Measurements from ENCODE around the gene STARD7. TPM values are rescaled to one million over a fixed set of nuclear protein-coding genes. Genes with fewer than 3 reads are reported as not detected.

The STARD7 gene
- total and polyA plus RNA-seq, 2 of the 13 experiments (the other 11 are each of a cell fraction or from before 2014, with no cell fraction given) = 88.2 to 300 TPM

DNA sequence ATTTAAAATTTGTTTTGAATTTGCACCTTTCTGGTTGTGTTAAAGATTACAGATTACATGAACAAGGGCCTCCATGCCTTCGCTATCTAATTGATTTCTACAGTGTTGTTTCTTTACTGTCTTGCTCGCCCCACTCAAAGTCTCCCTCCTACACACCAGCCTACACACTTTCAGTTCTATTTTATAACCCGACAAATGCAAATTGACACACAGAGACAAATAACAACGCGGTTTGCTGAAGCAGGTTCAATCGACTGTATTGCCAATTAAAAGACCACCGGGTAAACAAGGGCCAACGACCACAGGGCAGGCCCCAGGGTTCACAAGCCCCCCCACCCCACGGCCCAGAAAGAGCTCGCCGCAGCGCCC lies 869 bp downstream of the STARD7 start:
- FAIRE-seq (no peak), ATAC-seq (no peak), DNase-seq (ENCODE audit: low spot score) (no peak)
- peaks cover 51% of the 10 kb centered on the region for H4K20me1 ChIP-seq (ENCODE audit: insufficient read depth, low read length)
- peaks cover 69% of the 10 kb centered on the region for H3K4me1 ChIP-seq (ENCODE audit: insufficient read depth, low read length)
- H3K9me3 ChIP-seq (ENCODE audit: low read length) = no peaks in the 10 kb centered on the region
- intact Hi-C loops (cut with micrococcal nuclease; ENCODE audit: unreplicated experiment) (loop anchor here (1.0 to 10.0 kb wide), 2 partner anchors 53 to 117 kb away; partner anchors contain the start of gene ITPRIPL1), in situ Hi-C loops (cut with HindIII; ENCODE audit: extremely low pct_ligation_motif_present, low pct_unique_long_range_greater_than_20kb) (loop anchor here (5.0 kb wide), 1 partner anchor 55 kb away; no protein-coding TSS in a partner anchor)
- H3K9ac ChIP-seq (ENCODE audit: insufficient read depth, low read depth, low read length) = peak overlapping the region; percentile 99
- no peaks in the 10 kb centered on the region; a peak in 1 of 5 replicates for H3K27me3 ChIP-seq (ENCODE audit: control insufficient read depth in 1 of 2, insufficient read depth in 2 of 2, low read length in 2 of 2)
- H2AFZ ChIP-seq (ENCODE audit: low read length) = no peak overlapping the region
- H3K27ac ChIP-seq (ENCODE audit: extremely low read length, insufficient read depth, low read length) = peak overlapping the region; percentile 99
- WGBS (ENCODE audit: low lambda C conversion rate) = 1% methylated on average over 12 of the region's 12 CpGs
- peaks cover 69% of the 10 kb centered on the region for H3K79me2 ChIP-seq (ENCODE audit: insufficient read depth, low read length)
- ChIA-PET POLR2A (interaction anchor here (0.8 to 4.2 kb wide), 25 partner anchors 8 to 905 kb away, joined by 3 to 91 read pairs (median 8); partner anchors contain the start of genes ANKRD36, CIAO1, NCAPH and SNRNP200), CTCF (ENCODE audit: low intra/inter-chr PET ratio, low total read pairs) (interaction anchor here (1.3 kb wide), 1 partner anchor 52 kb away, joined by 3 read pairs; no protein-coding TSS in a partner anchor)
- H3K4me3 ChIP-seq (replicated peaks in 1 of 3; ENCODE audit: insufficient read depth in 1 of 3, low read depth in 2 of 3, low read length in 3 of 3) = peak overlapping the region; percentile 84 to 96 (median 91)
- BruUV-seq (replicated peaks) = no TSS peak
- H3K36me3 ChIP-seq (replicated peaks in 1 of 2; ENCODE audit: control insufficient read depth in 1 of 2, insufficient read depth in 2 of 2, low read length in 2 of 2) = peaks cover 2 to 11% of the 10 kb centered on the region in 2 experiments; a peak in 1 of 5 replicates
- H3K4me2 ChIP-seq (ENCODE audit: low read depth, low read length) = peak overlapping the region; percentile 90
- TF ChIP-seq HMG20B (CRISPR knock-in tag; conservative IDR thresholded peaks at IDR 0.05) = no peak
- TF ChIP-seq ZNF780A (CRISPR knock-in tag; IDR thresholded peaks at IDR 0.05) = no peak
- TF ChIP-seq KMT2A (CRISPR knock-in tag; IDR thresholded peaks at IDR 0.05) = no peak
- TF ChIP-seq RXRB (CRISPR knock-in tag; IDR thresholded peaks at IDR 0.05; ENCODE audit: borderline replicate concordance) = no peak
- TF ChIP-seq, protein P1, sequence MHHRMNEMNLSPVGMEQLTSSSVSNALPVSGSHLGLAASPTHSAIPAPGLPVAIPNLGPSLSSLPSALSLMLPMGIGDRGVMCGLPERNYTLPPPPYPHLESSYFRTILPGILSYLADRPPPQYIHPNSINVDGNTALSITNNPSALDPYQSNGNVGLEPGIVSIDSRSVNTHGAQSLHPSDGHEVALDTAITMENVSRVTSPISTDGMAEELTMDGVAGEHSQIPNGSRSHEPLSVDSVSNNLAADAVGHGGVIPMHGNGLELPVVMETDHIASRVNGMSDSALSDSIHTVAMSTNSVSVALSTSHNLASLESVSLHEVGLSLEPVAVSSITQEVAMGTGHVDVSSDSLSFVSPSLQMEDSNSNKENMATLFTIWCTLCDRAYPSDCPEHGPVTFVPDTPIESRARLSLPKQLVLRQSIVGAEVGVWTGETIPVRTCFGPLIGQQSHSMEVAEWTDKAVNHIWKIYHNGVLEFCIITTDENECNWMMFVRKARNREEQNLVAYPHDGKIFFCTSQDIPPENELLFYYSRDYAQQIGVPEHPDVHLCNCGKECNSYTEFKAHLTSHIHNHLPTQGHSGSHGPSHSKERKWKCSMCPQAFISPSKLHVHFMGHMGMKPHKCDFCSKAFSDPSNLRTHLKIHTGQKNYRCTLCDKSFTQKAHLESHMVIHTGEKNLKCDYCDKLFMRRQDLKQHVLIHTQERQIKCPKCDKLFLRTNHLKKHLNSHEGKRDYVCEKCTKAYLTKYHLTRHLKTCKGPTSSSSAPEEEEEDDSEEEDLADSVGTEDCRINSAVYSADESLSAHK (CRISPR knock-in tag; IDR thresholded peaks at IDR 0.05; ENCODE audit: borderline replicate concordance) = no peak
- TF ChIP-seq, protein P2, sequence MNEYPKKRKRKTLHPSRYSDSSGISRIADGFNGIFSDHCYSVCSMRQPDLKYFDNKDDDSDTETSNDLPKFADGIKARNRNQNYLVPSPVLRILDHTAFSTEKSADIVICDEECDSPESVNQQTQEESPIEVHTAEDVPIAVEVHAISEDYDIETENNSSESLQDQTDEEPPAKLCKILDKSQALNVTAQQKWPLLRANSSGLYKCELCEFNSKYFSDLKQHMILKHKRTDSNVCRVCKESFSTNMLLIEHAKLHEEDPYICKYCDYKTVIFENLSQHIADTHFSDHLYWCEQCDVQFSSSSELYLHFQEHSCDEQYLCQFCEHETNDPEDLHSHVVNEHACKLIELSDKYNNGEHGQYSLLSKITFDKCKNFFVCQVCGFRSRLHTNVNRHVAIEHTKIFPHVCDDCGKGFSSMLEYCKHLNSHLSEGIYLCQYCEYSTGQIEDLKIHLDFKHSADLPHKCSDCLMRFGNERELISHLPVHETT (CRISPR knock-in tag; conservative IDR thresholded peaks at IDR 0.05) = no peak
- no peak for TF ChIP-seq MTA1 (CRISPR knock-in tag; IDR thresholded peaks at IDR 0.05; ENCODE audit: borderline replicate concordance)
- TF ChIP-seq, protein P3, sequence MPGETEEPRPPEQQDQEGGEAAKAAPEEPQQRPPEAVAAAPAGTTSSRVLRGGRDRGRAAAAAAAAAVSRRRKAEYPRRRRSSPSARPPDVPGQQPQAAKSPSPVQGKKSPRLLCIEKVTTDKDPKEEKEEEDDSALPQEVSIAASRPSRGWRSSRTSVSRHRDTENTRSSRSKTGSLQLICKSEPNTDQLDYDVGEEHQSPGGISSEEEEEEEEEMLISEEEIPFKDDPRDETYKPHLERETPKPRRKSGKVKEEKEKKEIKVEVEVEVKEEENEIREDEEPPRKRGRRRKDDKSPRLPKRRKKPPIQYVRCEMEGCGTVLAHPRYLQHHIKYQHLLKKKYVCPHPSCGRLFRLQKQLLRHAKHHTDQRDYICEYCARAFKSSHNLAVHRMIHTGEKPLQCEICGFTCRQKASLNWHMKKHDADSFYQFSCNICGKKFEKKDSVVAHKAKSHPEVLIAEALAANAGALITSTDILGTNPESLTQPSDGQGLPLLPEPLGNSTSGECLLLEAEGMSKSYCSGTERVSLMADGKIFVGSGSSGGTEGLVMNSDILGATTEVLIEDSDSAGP (CRISPR knock-in tag; IDR thresholded peaks at IDR 0.05; ENCODE audit: borderline replicate concordance) = no peak
- TF ChIP-seq, protein P4, sequence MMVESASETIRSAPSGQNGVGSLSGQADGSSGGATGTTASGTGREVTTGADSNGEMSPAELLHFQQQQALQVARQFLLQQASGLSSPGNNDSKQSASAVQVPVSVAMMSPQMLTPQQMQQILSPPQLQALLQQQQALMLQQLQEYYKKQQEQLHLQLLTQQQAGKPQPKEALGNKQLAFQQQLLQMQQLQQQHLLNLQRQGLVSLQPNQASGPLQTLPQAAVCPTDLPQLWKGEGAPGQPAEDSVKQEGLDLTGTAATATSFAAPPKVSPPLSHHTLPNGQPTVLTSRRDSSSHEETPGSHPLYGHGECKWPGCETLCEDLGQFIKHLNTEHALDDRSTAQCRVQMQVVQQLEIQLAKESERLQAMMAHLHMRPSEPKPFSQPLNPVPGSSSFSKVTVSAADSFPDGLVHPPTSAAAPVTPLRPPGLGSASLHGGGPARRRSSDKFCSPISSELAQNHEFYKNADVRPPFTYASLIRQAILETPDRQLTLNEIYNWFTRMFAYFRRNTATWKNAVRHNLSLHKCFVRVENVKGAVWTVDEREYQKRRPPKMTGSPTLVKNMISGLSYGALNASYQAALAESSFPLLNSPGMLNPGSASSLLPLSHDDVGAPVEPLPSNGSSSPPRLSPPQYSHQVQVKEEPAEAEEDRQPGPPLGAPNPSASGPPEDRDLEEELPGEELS (CRISPR knock-in tag; IDR thresholded peaks at IDR 0.05) = no peak
- TF ChIP-seq ZNF670 (CRISPR knock-in tag; IDR thresholded peaks at IDR 0.05; ENCODE audit: borderline replicate concordance) = 0 out of 2 replicates have a peak, but pooled peaks have one; percentile 22
- no peak for TF ChIP-seq MXD4 (CRISPR knock-in tag; IDR thresholded peaks at IDR 0.05)
- no peak for TF ChIP-seq KMT2B (CRISPR knock-in tag; IDR thresholded peaks at IDR 0.05)
- TF ChIP-seq ZNF501 (CRISPR knock-in tag; IDR thresholded peaks at IDR 0.05) = no peak
- TF ChIP-seq CREM (IDR thresholded peaks at IDR 0.05) = peak; percentile 25; the same call in 1 of the 2 replicates
- no peak for TF ChIP-seq CREM (CRISPR knock-in tag; IDR thresholded peaks at IDR 0.05)
- TF ChIP-seq ZNF709 (CRISPR knock-in tag; IDR thresholded peaks at IDR 0.05) = no peak
- TF ChIP-seq NR2C2 (CRISPR knock-in tag; IDR thresholded peaks at IDR 0.05; ENCODE audit: borderline replicate concordance) = no peak
- no peak for TF ChIP-seq ZNF256 (CRISPR knock-in tag; conservative IDR thresholded peaks at IDR 0.05)
